ENCODE measurements around the gene SPRTN. TPM values are rescaled to one million over a fixed set of nuclear protein-coding genes. Genes with fewer than 3 reads are reported as not detected.

Gene SPRTN
- total and polyA plus RNA-seq, 2 of the 8 experiments (the other 6 are each of a cell fraction or from before 2014, with no cell fraction given): 6.6 to 15.1 TPM

- Histone ChIP-seq H2AFZ (ENCODE audit: low read length) (no peak overlapping the region), H2BK5ac (ENCODE audit: low read depth, low read length) (no peak overlapping the region), H4K8ac (ENCODE audit: extremely low read depth, insufficient read depth, low read length) (no peak overlapping the region), H3K4ac (replicated peaks; ENCODE audit: insufficient read length, low read depth, low read length) (no peak overlapping the region), H3K4me1 (replicated peaks in 1 of 4; ENCODE audit: control insufficient read depth in 3 of 4, insufficient read depth in 4 of 4, low read length in 3 of 4) (no peaks in the 10 kb centered on the region), H2BK20ac (ENCODE audit: low read length) (no peak overlapping the region), H4K5ac (ENCODE audit: insufficient read length, low read depth, low read length) (no peak overlapping the region), H2BK12ac (ENCODE audit: low read depth, low read length) (no peak overlapping the region), H4K20me1 (replicated peaks in 1 of 2; ENCODE audit: control insufficient read depth in 1 of 2, insufficient read depth in 2 of 2, low read length in 2 of 2) (peaks cover 2 to 3% of the 10 kb centered on the region in 2 experiments), H3K4me2 (ENCODE audit: insufficient read depth in 1 of 2, low read depth in 2 of 2, low read length in 2 of 2) (no peak overlapping the region), H3K18ac (ENCODE audit: extremely low read depth, low read length) (no peak overlapping the region), H3K14ac (ENCODE audit: insufficient read length) (no peak overlapping the region), H3K9me3 (ENCODE audit: insufficient read depth in 2 of 2, low read depth in 1 of 2, low read length in 1 of 2) (no peaks in the 10 kb centered on the region), H3K23me2 (ENCODE audit: low read depth, low read length) (no peaks in the 10 kb centered on the region), H4K91ac (replicated peaks; ENCODE audit: insufficient read length, low read length) (no peak overlapping the region), H3K79me1 (ENCODE audit: low read depth, low read length) (no peaks in the 10 kb centered on the region), H2AK5ac (ENCODE audit: low read depth, low read length) (no peak overlapping the region), H2BK120ac (replicated peaks; ENCODE audit: low read depth, low read length) (no peak overlapping the region), H3K27ac (ENCODE audit: low read depth, low read length) (no peak overlapping the region), H3K79me2 (ENCODE audit: control insufficient read depth in 1 of 2, insufficient read depth in 2 of 2, low read length in 2 of 2) (no peaks in the 10 kb centered on the region), H3K23ac (ENCODE audit: insufficient read length) (no peak overlapping the region), H3K4me3 (ENCODE audit: extremely low read depth in 1 of 4, insufficient read depth in 2 of 4, low read depth in 3 of 4, low read length in 4 of 4) (no peak overlapping the region), H3K9ac (replicated peaks in 1 of 4; ENCODE audit: extremely low read depth in 1 of 4, low read depth in 3 of 4, low read length in 3 of 4) (no peak overlapping the region), H2BK15ac (ENCODE audit: low read length) (no peak overlapping the region), H3K27me3 (replicated peaks in 1 of 4; ENCODE audit: control insufficient read depth in 3 of 4, extremely low read depth in 1 of 4, insufficient read depth in 3 of 4, low read length in 3 of 4) (no peaks in the 10 kb centered on the region), H3K56ac (replicated peaks; ENCODE audit: insufficient read length, low read depth, low read length) (no peak overlapping the region), H3K36me3 (ENCODE audit: control insufficient read depth in 2 of 4, insufficient read depth in 4 of 4, low read length in 3 of 4) (no peaks in the 10 kb centered on the region)
- ChIA-PET POLR2A (ENCODE audit: partially characterized antibody) (no interaction called here), CTCF (ENCODE audit: partially characterized antibody) (interaction anchor here (0.5 to 1.1 kb wide), 5 partner anchors 12 to 292 kb away, joined by 3 to 5 read pairs (median 3); no protein-coding TSS in a partner anchor)
- TF ChIP-seq RFX5 (IDR thresholded peaks at IDR 0.05; ENCODE audit: borderline replicate concordance, low read depth, low read length) (no peak), FOSL1 (IDR thresholded peaks at IDR 0.05; ENCODE audit: insufficient read depth, low read depth, low read length) (no peak), TCF12 (IDR thresholded peaks at IDR 0.05; ENCODE audit: low read depth, low read length) (no peak), RNF2 (IDR thresholded peaks at IDR 0.05; ENCODE audit: borderline replicate concordance, low read depth, low read length, missing control alignments, poor library complexity, severe bottlenecking) (no peak)
- FAIRE-seq: no peak
- DNase-seq (ENCODE audit: low read depth in 1 of 2, low spot score in 2 of 2): no peak
- 79% methylated on average over 5 of the region's 5 CpGs; no CpG with 5 or more reads in 1 of the 2 experiments for WGBS, 2 experiments (ENCODE audit: extremely low coverage in 1 of 2, insufficient coverage in 1 of 2, insufficient read length in 1 of 2, insufficient replicate concordance in 2 of 2, low coverage in 1 of 2, low lambda C conversion rate in 2 of 2, missing lambda C conversion rate in 1 of 2)
Observed at GRCh38 chr1:231324660-231325059, 13.4 kb upstream of the SPRTN start.
